GM18502 (cell line): ENCODE data around the gene DENND1A.
A peak's percentile ranks its signal among the peaks of the same experiment; 100 is the strongest.
"Not testable (repeated sequence)": the region's sequence is repeated elsewhere in the genome, so short reads cannot be mapped to it uniquely, and the experiment has no call there.

Experiments used
- ATAC-seq: cut with Tn5 transposase; IDR thresholded peaks from one replicate; pipeline ENCODE4 v1.9.1; 2021; ENCODE audit warnings: mild to moderate bottlenecking; ENCODE audit not compliant: unreplicated experiment, poor library complexity

The DENND1A gene

GRCh38 chr9:123450098-123450770, 479.7 kb downstream of the DENND1A start:
- no peak for ATAC-seq

- ATAC-seq, result no peak
These were observed 481.8 kb downstream of the DENND1A start for GRCh38 chr9:123447934-123448646.

- ATAC-seq, result no peak
These were observed 483.8 kb downstream of the DENND1A start for GRCh38 chr9:123445981-123446610.

- ATAC-seq, result no peak
These were observed 484.8 kb downstream of the DENND1A start for GRCh38 chr9:123445116-123445515.

- ATAC-seq, result no peak
These were observed 488.2 kb downstream of the DENND1A start for GRCh38 chr9:123441769-123442168.

- no peak for ATAC-seq
These were observed 489.7 kb downstream of the DENND1A start for GRCh38 chr9:123440256-123440655.

- ATAC-seq, result no peak
These were observed 491.1 kb downstream of the DENND1A start for GRCh38 chr9:123438821-123439220.

GRCh38 chr9:123438321-123438720, 491.6 kb downstream of the DENND1A start:
- ATAC-seq, result no peak

- ATAC-seq, result no peak
These were observed 492.7 kb downstream of the DENND1A start for GRCh38 chr9:123437201-123437600.

- no peak for ATAC-seq
These were observed 494.5 kb downstream of the DENND1A start for GRCh38 chr9:123435471-123435870.

- ATAC-seq, result no peak
These were observed 495.2 kb downstream of the DENND1A start for GRCh38 chr9:123434619-123435240.

GRCh38 chr9:123432331-123433236, 497.3 kb downstream of the DENND1A start:
- no peak for ATAC-seq

GRCh38 chr9:123431581-123431980, 498.3 kb downstream of the DENND1A start:
- ATAC-seq, result no peak

GRCh38 chr9:123428450-123428849, 501.5 kb downstream of the DENND1A start:
- ATAC-seq, result not testable (repeated sequence)

GRCh38 chr9:123426406-123426805, 503.5 kb downstream of the DENND1A start:
- peak; percentile 70 for ATAC-seq

GRCh38 chr9:123425836-123426365, 504.0 kb downstream of the DENND1A start:
- no peak for ATAC-seq

GRCh38 chr9:123425261-123425821, 504.6 kb downstream of the DENND1A start:
- ATAC-seq, result no peak

GRCh38 chr9:123424552-123425225, 505.2 kb downstream of the DENND1A start:
- ATAC-seq, result no peak

GRCh38 chr9:123424131-123424530, 505.8 kb downstream of the DENND1A start:
- ATAC-seq, result no peak
